Amygdala (tissue), 56 donors: Measurements from ENCODE around the gene ETNK1.
"Not testable (repeated sequence)": the region's sequence is repeated elsewhere in the genome, so short reads cannot be mapped to it uniquely, and the experiment has no call there.

ENCODE experiments used
- DNase-seq, 56 donors: peaks; one replicate each; lab custom pipeline; 2025; lab: John Stamatoyannopoulos, UW

The ETNK1 gene

DNA sequence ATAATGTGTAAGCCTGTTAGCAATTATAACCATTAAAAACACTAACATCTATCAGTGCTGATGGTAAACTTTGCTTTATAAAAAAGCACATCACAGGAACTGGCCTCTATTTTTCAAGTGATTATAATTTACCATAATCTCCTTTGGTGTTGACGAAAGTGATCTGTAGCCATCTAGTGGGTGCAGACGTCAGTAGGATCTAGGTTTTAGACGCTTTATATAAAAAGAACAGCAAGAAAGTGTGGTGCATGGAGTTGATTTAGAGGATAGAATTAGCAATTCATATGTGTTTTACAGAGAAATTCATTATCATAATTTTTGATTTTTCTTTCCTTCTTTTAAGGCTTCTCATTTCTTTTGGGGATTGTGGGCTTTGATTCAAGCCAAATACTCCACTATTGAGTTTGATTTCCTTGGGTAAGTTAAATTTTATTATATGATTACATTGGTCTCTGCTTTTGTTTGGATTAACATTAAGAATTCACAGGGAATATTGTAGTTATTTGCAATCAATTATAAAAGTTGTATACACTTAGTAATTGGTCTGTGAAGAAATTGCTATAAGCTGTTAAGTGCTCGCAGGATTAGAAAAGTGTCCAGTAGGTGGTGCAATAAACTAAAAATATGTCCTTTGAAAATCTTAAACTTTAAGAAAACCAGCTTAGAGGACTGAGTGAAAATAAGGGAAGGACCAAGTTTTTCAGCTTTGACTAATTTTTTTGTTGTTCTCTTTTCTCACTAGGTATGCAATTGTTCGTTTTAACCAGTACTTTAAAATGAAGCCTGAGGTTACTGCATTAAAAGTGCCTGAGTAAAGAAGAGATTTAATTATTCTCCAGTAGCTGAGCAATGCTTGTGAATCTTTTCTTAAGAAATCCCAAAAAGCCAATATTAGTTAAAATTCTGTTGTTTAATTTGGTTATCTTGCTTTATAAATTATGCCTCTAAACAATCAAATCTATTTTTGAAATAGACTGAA lies 59.5 kb downstream of the ETNK1 start:
- peak in 1 of 56 donors; percentile 33 for DNase-seq

DNA sequence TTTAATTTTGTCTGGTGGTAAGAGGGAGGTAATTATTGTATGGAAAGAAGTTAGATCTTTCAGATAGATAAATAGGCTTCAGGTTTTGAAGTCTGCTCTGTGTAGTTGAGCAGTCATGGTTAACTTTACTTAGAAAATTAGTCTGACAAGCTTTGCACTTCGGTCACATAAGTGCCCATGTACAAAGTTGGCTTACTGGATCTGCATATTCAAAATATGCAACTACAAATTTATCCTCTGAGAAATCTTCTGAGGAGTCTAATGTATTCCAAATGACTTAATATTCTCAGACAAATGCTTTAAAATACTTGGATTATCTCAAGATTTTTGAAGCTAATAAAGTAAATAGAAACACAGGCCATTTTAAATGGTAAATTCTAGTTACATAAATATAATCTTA lies 61.2 kb downstream of the ETNK1 start:
- DNase-seq = no peak

DNA sequence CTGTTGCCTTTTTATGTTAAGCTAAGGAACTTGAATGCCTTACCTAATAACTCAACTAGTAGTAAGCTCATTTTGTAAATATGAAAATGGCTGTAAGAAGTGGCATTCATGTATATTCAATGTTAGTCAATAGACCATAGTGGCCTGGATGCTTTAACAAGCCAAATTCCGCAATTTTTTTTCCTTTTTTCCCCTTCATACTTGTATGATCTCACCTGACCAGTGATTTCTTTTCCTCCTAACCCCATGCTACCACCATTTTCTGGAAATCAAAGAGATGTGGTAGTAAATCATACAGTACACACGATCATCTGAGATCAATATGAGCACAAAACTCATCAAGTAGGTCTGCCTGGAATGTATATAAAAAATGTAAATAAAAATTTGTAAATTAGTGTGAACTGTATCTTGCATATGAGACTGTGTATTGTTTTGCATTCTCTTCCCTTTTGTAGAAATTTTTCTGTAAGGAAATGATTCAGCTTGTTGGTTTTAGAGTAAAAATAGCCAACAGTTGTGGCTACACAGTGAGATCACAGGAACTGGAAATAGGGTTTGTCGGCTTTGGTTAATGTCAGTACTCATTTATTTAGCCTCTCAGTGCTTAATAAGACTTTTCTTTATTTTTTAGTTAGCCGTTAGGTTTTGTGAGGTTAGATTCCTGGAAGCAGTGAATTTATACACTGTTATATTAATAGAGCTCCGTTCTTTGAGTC lies 62.5 kb downstream of the ETNK1 start:
- no peak for DNase-seq

DNA sequence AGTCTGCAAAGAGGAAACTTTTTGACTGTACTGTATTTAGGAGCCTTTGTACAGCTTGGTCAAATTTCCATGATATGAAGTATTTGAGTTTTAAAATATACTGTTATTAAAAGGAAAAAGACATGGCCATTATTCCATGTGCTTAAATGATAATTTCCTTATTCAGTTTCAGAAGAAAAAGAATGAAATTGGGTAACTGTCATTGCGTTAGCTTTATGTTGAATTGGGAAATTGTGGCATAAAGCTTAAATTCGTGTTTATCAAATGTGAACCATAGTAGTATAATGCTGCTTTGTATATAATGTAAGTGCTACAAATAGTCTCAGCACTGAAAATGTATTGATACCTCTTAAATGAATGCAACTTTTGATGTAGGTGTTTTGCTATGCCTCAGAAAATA lies 64.9 kb downstream of the ETNK1 start:
- no peak for DNase-seq

DNA sequence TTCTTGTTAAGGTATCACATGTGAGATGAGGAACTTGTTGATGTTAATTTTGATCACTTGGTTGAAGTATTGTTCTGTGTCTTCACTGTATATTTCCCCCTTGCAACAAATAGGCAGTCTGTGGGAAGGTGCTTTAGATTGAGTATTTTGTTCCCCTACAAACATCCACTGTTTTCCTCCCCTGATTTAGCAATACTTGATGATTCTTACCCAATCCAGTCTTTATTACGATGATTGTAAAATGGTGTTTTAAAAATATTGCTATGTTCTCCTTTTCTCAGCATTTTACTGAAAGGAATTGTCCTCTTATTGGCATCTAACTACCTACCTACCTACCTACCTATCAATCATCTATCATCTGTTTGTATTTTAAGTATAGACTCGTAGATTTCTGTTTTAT lies 66.3 kb downstream of the ETNK1 start:
- DNase-seq = no peak

DNA sequence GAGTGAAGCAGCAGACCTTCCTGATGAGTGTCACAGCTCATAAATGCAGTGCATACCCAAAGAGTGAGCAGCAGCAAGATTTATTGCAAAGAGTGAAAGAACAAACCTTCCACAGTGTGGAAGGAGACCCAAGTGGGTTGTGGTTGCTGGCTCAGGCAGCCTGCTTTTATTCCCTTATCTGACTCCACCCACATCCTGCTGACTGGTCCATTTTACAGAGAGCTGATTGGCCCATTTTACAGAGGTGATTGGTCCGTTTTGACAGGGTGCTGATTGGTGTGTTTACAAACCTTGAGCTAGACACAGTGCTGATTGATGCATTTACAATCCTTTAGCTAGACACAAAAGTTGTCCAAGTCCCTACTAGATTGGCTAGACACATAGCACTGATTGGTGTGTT lies 67.5 kb downstream of the ETNK1 start:
- not testable (repeated sequence) for DNase-seq

DNA sequence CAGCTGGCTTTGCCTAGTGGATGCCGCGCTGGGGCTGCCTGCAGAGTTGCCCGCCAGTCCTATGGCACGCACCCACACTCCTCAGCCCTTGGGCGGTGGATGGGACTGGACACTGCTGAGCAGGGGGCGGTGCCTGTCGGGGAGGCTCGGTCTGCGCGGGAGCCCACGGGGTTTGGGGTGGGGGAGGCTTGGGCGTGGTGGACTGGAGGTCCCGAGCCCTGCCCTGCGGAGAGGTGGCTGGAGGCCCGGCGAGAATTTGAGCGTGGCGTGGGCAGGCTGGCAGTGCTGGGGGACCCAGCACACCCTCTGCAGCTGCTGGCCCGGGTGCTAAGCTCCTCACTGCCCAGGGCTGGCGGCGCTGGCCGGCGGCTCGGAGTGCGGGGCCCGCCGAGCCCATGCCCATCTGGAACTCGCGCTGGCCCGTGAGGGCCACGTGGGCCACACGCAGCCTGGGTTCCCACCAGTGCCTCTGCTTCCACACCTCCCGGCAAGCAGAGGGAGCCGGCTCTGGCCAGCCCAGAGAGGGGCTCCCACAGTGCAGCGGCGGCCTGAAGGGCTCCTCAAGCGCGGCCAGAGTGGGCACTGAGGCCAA lies 68.1 kb downstream of the ETNK1 start:
- DNase-seq = no peak

DNA sequence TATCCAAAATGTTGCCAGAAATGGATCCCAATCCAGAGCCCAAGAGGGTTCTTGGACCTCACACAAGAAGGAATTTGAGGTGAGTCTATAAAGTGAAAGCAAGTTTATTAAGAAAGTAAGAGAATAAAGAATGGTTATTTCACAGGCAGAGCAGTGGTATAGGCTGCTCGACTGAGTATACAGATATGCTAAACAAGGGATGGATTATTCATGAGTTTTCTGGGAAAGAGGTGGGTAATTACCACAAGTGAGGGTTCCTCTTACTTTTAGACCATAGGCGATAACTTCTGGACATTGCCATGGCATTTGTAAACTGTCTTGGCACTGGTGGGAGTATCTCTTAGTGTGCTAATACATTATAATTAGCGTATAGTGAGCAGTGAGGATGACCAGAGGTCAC lies 73.6 kb downstream of the ETNK1 start:
- DNase-seq = no peak

DNA sequence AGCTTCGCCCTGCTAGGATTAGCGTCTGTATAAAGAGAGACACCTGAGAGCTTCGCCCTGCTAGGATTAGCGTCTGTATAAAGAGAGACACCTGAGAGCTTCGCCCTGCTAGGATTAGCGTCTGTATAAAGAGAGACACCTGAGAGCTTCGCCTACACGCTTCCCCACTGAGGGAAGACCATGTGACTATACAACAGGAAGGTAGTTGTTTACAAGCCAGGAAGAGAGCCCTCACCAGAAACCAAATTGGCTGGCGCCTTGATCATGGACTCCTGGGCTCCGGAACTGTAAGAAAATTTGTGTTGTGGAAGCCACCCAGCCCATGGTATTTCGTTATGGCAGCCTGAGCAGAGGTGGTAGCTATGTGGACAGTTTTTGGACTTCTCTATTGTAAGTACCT lies 74.7 kb downstream of the ETNK1 start:
- not testable (repeated sequence) for DNase-seq

DNA sequence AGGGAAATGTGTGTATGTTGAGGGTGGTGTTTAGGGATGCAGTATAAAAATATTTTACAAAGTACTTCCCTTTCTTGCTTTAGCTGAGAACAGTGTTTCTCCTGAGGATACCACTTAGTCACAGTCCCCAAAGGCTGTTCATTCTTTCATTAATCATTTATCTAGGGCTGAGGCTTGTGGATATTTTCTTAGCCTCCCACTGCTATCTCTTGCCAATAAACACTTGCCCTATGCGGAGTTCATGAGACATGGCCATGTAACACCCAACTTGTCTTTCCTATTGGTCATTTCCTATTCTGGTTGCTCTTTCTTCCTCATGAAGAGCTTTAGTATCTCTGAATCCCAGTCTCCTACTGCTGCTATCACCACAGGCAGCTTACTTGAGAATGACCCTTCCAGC lies 75.1 kb downstream of the ETNK1 start:
- no peak for DNase-seq

DNA sequence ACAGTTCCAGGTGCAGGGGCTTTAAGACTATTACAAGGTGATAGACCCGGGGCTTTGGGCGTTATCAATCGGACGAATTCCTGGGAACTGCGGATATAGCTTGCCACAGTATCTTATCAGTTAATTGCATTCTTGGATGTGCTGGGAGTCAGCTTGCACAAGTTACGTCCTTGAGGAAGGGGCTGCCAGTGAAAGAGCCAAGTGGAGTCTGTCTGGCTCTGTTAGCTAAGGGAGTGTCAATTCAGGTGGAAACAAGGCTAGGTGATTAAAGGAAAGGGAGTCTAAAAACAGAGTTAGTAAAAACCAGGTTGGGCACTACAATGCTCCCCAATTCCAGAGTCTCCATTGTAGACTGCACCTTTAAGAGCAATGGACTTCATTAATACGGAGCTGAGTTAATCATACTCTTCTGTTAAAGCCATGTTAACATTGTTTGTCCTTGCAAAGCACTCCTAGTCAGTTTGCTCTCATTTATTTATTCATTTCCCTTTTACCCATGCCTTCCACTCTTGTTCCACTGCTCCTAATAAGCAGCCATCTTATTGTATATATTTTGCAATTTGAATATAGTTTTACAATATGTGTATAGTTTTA lies 76.3 kb downstream of the ETNK1 start:
- not testable (repeated sequence) for DNase-seq

DNA sequence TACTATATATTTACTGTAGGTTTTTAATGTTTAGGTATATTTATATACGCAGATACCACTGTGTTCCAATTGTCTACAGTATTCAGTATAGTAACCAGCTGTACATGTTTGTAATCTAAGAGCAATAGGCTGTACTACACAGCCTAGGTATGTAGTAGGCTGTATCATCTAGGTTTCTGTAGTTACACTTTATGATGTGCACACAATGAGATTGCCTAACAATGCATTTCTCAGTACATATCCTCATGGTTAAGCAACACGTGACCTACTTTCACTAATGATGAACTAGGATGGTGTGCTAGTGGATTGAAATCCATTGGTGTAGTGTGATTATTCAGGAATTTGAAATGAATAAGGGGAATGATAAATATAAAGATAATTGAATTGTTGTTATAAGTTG lies 77.7 kb downstream of the ETNK1 start:
- DNase-seq = no peak

DNA sequence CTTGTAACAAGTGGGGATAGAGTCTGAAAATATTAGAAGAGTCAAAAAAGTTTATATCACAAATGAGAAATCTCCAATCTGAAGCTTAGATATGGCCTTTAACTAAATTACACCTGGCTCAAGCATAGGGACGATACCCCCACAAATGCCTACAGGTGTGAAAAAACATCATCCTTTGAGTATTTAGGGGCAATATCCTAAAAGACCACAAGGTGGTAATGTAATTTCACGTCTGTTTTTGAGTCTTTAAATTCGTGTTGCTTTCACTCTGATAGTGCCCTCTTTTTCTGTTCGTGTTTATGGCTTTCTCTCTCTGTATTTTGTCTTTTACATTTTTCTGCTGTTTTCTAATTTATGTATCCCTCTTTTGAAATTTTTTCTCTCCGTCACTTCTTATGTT lies 84.3 kb downstream of the ETNK1 start:
- no peak for DNase-seq

DNA sequence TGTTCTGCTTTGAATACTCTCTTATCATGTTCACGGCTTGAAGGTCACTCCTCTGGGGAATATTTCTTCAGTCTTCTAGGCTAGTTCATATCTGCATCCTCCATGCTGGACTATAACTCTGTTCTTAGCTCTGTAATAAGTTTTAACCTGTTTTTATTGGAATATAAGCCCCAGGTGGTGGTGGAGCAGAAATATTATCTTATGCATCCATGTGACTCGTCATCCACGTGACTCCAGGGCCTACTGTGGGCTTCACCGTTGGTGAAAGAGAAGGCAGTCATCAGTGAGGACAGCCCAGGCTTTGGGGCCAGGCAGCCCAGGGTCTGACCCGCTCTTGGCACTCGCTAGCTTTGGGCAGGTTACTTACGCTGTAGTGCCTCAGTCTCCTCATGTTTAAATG lies 87.1 kb downstream of the ETNK1 start:
- DNase-seq = no peak

DNA sequence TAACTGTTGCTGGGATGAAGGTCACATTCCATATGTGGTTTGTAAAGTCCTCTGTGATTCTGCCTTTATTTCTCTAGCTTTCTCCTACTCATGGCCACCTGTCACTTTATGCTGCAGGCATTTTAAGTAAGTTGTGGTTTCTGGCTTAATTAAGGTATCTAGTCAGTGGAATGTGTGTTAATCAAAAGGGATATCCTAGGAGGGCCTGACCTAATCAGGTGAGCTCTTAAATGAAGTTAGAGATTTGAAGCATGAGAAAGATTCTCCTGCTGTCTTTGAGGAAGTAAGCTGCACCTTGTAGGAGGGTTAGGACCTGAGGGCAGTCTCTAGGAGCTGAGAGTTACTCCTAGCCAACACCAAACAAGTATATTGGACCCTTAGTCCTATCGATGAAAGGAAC lies 90.3 kb downstream of the ETNK1 start:
- DNase-seq = no peak

DNA sequence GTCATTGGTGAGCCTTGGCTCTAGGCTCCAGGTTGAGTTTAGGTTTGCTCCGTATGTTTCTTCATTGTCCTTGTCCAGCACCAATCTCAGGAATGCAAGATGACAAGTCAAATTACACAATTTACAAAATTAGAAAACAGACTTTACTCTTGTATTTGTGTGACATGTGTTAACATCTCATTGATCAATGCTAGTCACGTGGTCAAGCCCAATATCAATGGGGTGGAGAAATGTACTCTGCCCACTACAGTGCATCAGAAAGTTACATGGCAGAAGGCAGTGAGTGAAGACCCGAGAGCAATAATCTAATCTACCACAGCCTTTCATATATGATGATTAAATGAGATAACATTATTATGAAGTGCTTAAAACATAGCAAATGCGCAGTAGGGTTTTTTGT lies 94.8 kb downstream of the ETNK1 start:
- DNase-seq = no peak

DNA sequence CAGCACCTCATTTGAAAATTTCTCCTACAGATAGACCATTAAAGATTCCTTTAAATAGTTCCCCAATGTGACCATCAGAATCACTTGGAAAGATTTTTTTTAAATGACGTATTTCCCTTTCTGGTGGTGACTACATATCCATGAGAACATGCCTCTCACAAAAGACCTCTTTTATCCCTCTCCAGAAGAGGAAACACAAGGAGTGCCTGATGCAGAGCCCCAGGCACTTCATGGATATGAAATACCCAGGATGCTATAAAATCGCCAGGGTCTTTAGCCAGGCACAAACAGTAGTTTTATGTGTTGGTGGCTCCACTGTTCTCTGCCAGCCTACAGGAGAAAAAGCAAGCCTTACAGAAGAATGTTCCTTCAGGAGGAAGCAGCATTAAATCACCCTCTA lies 97.1 kb downstream of the ETNK1 start:
- DNase-seq = no peak

DNA sequence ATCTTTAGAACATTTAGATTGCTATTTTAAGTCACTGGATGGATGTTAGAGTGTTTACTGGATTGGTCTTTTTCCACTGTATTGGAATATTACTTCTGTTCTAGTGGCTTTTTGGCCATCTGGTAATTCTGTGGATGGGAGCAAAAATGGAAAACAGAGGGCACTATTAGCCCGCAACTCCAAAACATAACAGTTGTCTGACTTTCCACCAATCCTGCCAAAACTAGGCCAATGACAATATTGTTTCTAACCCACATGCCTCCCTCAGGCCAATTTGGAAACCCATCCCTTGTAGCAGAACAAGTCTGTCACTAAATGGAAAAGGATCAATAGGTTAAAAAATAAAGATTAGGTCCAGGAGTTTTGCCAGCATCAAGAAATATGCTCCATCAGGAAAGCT lies 97.8 kb downstream of the ETNK1 start:
- peak in 1 of 56 donors; percentile 2 for DNase-seq

DNA sequence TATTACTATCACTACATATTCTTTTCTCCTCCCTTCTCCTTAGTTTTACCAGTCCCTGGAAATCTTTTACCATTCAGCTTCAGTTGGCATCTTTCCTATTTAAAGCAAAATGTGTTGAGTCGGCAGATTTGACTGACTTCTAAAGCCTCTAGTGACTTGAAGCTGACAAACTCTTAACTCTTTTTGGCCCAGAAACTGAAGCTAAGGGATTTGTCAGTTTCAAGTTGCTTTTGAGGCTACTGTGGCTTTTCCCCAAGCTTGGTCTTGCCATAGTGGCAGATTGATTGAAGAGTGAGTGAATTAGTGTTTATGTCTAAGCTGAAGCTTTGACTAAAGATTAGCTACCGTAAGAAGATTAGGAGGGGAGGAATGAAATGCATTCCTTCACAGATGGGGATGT lies 104.0 kb downstream of the ETNK1 start:
- DNase-seq = no peak

DNA sequence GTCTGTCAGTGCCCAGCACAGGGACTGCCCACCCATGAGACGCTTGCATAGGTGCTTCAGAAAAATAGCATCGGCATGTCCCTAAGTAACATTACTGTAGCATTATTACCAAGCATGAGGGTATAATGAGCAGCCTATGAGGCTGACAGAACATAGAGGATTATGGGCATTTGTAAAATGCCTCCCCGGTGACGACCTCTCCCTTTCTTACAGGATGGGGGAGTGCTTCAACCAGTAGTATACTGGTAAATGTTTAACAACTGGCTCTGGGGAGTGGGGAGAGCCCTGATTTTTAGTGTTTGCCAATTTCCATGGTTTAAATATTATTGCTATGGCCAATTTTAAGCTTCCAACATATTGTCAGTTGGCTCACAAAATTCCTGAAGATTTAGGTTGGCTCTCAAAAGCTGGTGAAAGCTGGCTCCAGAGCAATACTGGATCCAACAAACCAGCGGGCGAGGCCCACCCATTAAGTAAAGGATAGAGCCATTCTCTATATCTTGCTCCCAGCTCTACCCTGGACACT lies 104.5 kb downstream of the ETNK1 start:
- no peak for DNase-seq

DNA sequence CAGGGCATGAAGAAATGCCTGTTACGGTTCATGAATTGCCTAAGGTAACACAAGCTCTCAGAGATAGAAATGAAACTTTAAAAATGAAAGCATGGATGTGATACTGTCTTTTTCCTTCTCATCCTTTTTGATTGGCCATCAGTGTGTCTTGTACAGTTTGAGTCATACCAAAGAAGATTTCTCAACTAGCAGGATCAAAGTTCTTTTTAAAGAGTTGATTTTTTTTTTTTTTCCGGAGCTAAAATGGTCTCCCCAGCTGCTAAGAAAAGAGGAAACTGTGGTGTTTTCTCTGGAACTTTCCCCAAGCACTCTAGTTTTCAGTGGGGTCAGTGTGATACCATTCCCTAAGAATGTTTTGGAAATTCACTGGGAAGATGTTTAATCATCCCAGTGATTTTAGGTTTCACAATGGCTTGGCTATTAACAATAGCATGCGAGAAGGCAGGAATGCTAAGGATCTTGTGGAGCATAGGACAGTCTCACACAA lies 105.0 kb downstream of the ETNK1 start:
- no peak for DNase-seq
